ENCODE results near the gene NBR1.
"Not testable (repeated sequence)": the region's sequence is repeated elsewhere in the genome, so short reads cannot be mapped to it uniquely, and the experiment has no call there.

NBR1 gene

DNA sequence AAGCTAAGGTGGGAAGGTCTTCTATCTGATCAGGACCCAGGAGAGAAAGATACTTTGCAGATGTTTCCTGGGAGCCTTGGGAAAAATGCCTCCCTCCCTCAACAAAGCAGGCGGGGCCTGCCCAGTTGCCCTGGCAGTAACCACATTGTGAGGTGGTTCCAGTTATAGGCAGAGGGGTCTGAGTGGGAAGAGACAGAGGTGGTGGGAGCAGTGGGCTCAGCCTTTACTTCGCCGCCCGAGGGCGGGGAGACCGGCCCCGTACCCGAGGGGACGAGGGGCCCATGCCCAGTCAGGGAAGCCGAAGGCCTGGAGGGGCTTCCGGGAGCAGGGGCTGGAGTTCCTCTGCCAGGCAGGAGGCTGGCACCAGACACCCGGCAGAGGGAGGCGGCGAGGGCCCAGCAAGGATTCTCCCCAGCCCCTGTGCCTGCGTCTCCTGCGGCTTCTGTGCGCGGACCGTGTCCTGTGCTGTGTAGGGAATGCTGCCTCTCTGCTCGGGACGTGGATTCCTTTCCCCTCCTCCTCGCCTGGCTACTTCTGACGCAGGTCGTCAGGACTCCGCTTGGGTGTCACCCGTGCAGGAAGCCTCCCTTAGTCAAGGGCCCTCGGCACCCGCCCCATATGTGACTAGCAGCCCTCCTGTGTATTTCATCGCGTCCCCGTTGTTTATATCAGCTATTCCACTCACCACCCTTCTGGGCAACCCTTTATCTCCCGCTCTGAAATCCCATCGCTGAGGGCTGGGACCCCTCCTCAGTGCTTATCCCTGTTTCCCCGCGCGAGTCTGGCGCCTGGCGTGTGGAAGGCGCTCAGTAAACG lies 60.4 kb downstream of the NBR1 start:
- intact Hi-C loops (cut with DNase I): not testable (repeated sequence)
- DNase-seq: peak in 6 of 42 donors; percentile 4 to 35 (median 18)

DNA sequence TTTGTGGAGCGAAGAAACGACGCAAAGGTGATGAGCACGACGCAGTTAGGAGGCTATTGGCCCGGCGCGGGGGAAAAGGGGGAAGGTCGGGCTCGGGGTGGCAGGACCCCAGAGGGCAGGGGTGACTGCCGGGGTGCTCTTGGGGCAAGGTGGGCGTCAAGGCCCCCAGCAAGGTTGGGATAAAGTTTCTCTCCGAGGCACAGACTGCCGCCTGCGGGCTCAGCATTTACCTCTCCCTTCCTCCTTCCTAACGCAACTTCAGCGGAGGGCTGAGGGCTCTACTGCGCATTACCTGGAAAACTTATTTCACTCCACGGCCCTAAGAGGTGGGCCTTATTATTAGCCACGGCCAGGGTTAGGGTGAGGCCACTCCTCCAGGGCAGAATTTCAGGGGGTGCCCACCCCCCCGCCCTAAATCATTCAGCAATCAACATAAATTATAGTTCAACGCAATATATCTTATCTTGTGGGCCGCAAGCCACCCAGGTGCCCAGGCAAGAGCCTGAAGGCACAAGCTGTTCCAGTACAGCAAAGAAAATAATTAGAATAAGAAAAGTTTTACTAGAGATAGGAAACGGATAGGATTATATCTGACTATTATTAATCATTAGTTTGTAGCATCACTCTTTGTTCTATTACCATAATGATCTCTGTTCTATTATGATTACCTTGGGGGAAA lies 61.1 kb downstream of the NBR1 start:
- intact Hi-C loops (cut with DNase I): not testable (repeated sequence)
- DNase-seq: peak in 33 of 42 donors; percentile 15 to 80 (median 54)

DNA sequence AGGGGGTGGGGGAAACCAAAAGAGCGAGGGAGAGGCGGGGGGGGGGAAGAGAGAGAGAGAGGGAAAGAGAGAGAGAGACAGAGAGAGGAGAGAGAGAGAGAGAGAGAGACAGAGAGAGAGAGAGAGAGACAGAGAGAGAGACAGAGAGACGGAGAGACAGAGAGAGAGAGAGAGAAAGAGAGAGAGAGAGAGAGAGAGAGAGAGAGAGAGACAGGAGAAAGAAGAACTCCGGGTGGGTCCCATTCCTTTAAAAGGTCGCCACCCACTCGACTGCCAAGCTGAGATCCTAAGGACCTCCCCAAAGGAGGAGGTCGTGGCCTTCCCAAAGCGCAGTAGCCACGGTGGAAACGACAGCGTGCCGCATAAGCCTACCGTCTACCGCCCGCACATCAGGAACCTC lies 62.2 kb downstream of the NBR1 start:
- intact Hi-C loops (cut with DNase I); DNase-seq: not testable (repeated sequence)

DNA sequence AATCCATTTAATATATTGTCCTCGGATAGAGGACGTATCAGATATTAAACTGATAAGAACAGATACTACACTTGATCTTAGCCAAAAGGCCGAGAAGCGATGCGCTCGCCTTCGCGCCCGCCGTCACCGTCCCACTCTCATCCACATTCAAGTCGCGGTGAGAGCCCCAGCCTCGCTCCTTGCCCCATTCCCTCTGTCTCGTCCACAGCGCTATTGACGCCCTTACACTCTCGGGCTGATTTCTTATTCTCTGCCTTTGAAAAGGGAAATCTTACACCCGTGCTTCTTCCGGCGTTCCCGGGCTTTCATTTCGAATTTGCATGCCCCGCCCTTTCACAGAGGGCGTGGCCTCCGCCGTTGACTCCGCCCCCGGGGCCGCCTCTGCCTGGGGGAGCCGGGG lies 62.9 kb downstream of the NBR1 start, which contains the start of gene RNU2-1:
RNU2-1 (minus strand) TSS at position 101 of the 400 bp plus-strand sequence.
- DNase-seq; intact Hi-C loops (cut with DNase I): not testable (repeated sequence)

DNA sequence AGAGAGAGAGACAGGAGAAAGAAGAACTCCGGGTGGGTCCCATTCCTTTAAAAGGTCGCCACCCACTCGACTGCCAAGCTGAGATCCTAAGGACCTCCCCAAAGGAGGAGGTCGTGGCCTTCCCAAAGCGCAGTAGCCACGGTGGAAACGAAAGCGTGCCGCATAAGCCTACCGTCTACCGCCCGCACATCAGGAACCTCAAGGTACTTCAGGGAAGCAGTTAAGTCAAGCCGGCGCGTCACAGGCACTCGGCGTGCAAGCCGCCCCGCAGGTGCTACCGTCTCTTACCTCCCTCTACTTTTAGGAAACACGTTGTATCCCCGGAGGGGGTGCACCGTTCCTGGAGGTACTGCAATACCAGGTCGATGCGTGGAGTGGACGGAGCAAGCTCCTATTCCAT lies 68.6 kb downstream of the NBR1 start:
- intact Hi-C loops (cut with DNase I); DNase-seq: not testable (repeated sequence)

DNA sequence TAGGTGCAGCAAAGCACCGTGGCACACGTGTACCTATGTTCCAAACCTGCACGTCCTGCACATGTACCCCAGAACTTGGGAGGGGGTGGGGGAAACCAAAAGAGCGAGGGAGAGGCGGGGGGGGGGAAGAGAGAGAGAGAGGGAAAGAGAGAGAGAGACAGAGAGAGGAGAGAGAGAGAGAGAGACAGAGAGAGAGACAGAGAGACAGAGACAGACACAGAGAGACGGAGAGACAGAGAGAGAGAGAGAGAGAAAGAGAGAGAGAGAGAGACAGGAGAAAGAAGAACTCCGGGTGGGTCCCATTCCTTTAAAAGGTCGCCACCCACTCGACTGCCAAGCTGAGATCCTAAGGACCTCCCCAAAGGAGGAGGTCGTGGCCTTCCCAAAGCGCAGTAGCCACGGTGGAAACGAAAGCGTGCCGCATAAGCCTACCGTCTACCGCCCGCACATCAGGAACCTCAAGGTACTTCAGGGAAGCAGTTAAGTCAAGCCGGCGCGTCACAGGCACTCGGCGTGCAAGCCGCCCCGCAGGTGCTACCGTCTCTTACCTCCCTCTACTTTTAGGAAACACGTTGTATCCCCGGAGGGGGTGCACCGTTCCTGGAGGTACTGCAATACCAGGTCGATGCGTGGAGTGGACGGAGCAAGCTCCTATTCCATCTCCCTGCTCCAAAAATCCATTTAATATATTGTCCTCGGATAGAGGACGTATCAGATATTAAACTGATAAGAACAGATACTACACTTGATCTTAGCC lies 69.8 kb downstream of the NBR1 start:
- intact Hi-C loops (cut with DNase I); DNase-seq: not testable (repeated sequence)

DNA sequence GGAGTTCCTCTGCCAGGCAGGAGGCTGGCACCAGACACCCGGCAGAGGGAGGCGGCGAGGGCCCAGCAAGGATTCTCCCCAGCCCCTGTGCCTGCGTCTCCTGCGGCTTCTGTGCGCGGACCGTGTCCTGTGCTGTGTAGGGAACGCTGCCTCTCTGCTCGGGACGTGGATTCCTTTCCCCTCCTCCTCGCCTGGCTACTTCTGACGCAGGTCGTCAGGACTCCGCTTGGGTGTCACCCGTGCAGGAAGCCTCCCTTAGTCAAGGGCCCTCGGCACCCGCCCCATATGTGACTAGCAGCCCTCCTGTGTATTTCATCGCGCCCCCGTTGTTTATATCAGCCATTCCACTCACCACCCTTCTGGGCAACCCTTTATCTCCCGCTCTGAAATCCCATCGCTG lies 75.4 kb downstream of the NBR1 start:
- not testable (repeated sequence) for DNase-seq

More for the DNA sequence above, 75.4 kb downstream of the NBR1 start:
- intact Hi-C loops (cut with DNase I): not testable (repeated sequence)
